HG03575 (cell line): Measurements from ENCODE around the gene LDLR.
"Not testable (repeated sequence)": the region's sequence is repeated elsewhere in the genome, so short reads cannot be mapped to it uniquely, and the experiment has no call there.

Source experiments
- ATAC-seq: cut with Tn5 transposase; IDR thresholded peaks from one replicate; pipeline ENCODE4 v1.9.1; 2021; ENCODE audit not compliant: unreplicated experiment, insufficient number of reproducible peaks, low FRiP score; ENCODE audit errors: extremely low read depth

LDLR gene

GRCh38 chr19:11130824-11131455, 41.7 kb downstream of the LDLR start:
- no peak for ATAC-seq

- ATAC-seq: no peak
Observed at GRCh38 chr19:11131471-11131870, 42.2 kb downstream of the LDLR start.

- ATAC-seq: no peak
Observed at GRCh38 chr19:11136400-11137101, 47.3 kb downstream of the LDLR start.

GRCh38 chr19:11137542-11138384, 48.5 kb downstream of the LDLR start:
- no peak for ATAC-seq

DNA sequence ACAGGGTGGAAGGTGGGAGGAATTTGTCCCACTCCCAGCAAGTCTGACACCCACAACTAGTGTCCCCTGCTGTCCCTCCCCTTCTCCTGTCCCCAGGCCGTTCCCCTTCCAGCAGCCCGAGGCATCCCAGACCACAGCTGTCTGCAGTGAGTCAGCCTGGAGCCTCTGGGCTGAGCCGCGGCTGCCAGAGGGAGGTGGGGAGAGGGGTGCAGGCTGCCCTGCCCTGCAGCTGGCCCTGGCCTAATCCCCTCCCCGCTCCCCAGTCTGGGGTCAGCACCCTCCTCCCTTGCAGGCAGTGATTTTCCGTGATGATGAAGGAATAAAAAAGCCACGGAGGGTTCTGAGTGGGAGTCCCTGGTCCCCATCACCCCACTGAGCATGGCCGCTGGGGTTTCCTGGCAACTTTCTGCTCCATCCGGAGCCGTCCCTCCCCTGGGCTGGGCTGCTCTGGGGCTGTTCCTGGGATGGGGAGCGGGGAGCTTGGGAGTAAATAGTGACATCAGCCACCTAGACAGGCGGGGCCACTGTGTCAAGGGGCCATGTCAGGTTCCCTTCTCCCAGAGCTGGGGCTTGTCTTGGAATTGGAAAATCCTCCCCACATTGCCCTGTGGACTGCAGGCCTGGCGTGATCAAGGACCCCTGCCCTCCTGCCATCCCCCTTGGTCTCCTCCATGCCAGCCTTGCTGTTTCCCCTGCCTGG, 49.5 kb downstream of the LDLR start:
- no peak for ATAC-seq

- ATAC-seq: not testable (repeated sequence)
Observed at GRCh38 chr19:11140023-11140538, 50.8 kb downstream of the LDLR start.

GRCh38 chr19:11140896-11141295, 51.6 kb downstream of the LDLR start:
- no peak for ATAC-seq

DNA sequence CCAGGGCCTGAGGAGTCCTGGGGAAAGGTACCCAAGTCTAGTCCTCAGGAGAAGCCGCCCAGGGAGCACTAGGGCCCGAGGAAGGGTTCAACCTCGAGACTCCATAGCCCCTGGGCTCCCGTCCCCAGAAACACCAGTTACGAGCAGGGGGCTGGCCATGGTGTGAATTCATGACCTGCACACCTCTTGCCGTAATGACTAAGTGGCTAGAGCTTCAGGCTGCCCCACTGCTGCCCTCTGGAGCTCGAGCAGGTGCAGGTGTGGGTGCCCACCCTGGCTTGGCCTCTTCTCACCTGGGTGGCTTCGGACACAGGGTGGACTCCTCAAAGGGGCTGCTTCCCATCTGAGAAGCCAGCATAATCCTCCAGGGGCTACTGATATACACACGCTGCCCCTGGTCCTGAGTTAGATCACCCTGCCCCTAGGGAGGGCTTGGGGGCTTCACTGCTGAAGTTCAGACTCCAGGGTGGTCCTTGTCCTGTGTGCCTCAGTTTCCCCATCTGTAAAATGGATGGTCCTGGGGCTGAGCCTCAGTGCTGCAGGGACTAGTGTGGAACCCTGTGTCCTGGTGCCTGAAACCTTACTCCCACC, 52.8 kb downstream of the LDLR start:
- no peak for ATAC-seq

DNA sequence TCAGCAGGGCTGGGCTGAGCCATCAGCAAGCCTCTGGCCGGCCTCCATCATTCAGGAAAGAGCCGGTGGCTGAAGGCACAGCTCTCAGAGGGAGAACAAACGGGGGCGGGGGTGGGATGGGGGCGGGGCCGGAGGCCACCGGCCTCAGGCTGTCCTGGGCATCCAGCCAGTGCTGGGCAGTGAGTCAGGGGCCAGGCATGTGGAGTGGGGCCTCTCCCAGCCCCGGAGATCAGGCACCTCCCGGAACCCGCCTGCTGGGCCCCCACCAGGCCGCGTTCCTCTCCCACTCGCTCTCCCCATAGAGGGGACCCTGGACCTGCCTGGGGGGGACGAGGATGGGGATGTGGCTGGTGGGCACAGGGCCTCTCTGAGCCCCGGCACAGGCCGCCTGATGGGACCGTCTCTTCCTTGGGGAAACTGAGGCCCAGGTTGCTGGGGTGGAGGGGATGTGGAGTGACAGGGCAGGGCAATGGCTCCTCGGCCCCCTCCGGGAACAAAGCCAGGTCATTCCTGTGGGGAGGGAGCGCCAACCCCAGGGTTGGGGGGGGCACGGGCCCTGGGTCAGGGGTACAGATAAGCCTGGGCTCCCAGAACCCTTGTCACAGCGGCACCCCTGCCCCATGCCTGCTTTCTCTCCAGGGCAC, 53.4 kb downstream of the LDLR start:
- ATAC-seq: no peak

- no peak for ATAC-seq
Observed at GRCh38 chr19:11145536-11145924, 56.3 kb downstream of the LDLR start.

DNA sequence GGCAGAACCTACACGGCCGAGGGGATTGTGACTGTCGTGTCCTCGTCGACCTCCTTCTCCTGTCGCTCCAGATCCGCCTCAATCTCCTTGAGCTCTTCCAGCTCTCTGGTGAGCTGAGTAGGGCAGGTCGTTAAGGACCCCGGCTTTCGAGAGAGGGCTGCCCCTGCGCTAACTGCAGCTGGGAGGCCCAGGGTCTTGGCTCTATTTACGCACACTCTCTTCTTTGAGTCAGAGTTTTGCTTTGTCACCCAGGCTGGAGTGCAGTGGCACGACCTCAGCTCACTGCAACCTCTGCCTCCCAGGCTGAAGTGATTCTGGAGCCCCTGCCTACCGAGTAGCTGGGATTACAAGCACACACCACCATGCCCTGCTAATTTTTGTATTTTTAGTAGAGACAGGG, 58.7 kb downstream of the LDLR start:
- no peak for ATAC-seq

DNA sequence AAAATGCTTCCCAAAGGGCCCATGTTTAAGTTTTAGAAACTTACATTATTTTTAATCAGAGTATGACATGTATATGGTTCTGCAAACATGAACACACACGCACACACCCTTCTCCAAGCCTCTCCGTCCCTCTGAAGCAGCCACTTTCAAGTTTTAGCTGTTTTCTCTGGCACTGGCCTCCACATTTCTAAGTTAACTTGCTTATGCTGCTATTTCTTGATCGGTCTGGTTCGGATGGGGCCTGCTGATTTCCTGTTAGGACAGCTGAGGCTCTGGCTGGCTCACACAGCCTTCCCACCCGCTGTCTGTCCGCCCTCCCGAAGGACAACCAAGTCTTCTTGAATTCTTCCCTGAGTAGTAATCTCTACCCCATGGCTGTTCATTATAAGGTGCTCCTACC, 61.9 kb downstream of the LDLR start:
- ATAC-seq: no peak

DNA sequence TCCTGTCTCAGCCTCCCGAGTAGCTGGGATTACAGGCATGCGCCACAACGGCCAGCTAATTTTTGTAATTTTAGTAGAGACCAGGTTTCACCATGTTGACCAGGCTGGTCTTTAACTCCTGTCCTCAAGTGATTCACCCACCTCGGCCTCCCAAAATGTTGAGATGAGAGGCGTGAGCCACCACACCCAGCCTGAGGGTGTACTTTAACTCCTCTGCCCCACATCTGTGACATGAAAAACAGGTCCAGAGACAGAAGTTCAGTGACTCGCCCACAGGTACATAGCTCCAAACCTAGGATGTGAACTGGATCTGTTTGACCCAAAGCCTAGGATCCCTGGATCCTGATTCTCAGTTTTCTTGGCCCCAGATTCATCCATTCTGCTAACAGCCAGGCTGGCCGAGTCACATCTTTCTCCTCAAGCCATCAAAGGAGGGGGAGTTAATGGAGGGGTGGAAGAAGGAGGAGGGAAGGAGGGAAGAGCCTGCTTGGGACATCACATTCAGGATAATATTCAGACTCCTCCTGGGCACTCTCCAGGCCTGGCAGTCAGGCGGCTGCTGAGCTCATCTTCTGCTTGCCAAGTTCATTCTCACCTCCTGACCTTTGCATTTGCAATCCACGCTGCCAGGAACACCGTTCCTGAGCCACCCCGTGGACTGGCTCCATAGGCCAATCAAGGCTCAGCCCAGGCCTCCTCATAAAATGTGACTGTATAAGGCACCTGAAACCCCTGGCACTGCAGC, 63.2 kb downstream of the LDLR start:
- ATAC-seq: no peak

- ATAC-seq: no peak
Observed at GRCh38 chr19:11154683-11155047, 65.4 kb downstream of the LDLR start.

DNA sequence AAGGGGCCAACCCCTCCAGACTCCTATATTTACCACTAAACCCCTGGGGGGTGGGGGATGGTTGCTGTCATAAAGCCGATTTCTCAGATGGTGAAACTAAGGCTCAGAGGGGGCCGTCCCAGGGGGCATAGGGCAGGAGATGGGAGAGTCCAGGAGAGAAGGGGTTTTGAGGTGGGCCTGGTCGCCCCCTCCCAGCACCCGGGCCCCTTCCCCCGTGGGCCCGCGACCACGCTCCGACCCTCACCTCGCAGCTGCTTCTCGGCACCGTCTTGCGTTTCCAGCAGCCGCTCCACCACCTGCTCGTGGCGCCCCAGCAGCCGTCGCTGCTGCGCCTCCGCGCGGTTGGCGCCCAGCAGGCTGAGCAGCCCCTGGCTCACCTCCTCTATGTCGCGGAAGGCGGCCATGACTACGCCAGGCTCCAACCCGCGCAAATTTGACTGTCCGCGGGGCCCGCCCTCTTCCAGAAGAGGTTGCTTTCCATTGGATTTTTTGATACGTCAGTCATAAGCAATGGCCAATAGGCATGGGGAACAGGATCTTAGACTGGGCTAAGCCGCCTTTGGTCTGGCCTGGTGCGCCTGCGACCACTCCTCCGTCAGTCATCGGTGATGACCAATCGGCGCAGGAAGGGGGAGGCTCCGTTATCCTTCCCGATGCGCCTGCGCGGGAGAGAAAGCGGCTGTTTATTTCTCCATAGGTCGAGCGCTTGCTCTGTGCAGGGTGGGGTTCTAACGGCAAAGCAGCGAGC, 66.3 kb downstream of the LDLR start, which contains the start of gene SPC24:
TSS of gene SPC24 (minus strand) at position 410 of the 748 bp plus-strand sequence. CDS start at position 404, 6 bp downstream.
- peak; percentile 94 for ATAC-seq

DNA sequence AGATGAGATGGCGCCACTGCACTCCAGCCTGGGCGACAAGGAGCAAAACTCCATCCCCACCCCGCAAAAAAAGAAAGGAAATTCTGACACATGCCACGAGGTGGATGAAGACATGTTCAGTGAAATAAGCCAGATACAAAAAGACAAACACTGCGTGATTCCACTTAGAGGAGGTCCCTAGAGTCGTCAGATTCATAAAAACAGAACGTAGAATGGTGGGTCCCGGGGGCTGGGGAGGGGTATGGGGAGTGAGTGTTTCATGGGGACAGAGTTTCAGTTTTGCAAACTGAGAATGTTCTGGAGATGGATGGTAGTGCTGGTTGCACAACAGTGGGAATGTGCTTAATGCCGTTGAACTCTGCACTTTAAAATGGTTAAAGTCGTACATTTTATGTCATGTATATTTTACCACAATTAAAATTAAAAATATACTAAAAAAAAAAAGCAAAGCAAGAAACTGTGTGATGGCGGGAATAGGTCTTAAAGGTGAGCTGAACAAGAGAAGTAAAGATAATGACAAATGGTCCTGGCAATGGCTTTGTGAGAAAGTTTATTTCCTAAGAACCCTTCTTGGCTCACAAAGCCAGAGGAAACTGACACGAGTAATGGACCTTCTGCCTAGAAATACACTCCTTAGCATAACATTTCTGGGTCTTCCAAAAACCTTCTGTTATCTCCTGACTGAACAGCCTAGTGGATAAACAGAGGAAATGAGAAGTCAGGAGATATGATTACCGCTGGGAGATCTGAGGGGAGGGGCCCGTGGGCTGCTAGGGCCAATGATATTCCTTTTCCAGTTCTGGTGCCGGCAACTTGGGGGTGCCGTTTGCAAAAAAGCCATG, 70.6 kb downstream of the LDLR start:
- ATAC-seq: no peak
